ENCODE data around the gene PLEKHA5. TPM values are rescaled to one million over a fixed set of nuclear protein-coding genes. Genes with fewer than 3 reads are reported as not detected.

Gene PLEKHA5
- total and polyA plus RNA-seq, 2 experiments from 2014 or later = 82.8 to 112 TPM

GRCh38 chr12:19220852-19221466 is 91.4 kb downstream of the PLEKHA5 start (continued):
- TF ChIP-seq ZNF462 (CRISPR knock-in tag; IDR thresholded peaks at IDR 0.05) (no peak), ZNF331 (CRISPR knock-in tag; IDR thresholded peaks at IDR 0.05; ENCODE audit: low read depth) (no peak)

DNA sequence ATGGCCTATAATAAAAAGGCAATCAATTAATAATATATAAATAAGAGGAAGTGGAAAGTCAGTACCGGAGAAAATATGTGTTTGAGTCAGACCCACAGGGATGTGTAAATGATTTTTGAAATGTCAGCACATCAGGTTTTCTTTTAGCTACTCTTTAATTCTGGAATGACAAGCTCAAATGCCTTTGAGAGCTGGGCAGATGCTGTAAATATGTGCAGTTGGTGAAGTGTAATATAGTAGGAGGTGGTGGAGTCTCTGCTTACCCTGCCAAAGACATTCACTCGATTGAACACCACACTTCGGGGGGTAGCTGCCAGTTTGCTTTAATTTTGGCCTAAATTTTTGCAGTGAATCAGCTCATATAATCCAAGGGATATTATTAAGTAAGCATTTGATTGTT is 93.0 kb downstream of the PLEKHA5 start:
- H3K27me3 ChIP-seq (ENCODE audit: insufficient read depth) = no peaks in the 10 kb centered on the region
- H3K9me2 ChIP-seq (ENCODE audit: insufficient read depth) = no peaks in the 10 kb centered on the region
- H3K9me3 Mint-ChIP-seq = no peaks in the 10 kb centered on the region
- H3K36me3 ChIP-seq (ENCODE audit: insufficient read depth) = no peaks in the 10 kb centered on the region
- H3K4me3 Mint-ChIP-seq = no peak overlapping the region
- H3K36me3 Mint-ChIP-seq (ENCODE audit: low read depth) = no peaks in the 10 kb centered on the region; the same call in 2 of the 3 replicates
- peaks cover 47% of the 10 kb centered on the region for H3K4me1 Mint-ChIP-seq
- no peak for DNase-seq (ENCODE audit: low spot score)
- H3K4me3 ChIP-seq = no peak overlapping the region
- no peaks in the 10 kb centered on the region for H3F3A ChIP-seq (replicated peaks; ENCODE audit: low read depth)
- no peak overlapping the region for H3K27ac ChIP-seq (ENCODE audit: low read depth)
- peak overlapping the region; percentile 63; the same call in 1 of the 2 replicates for H3K27ac Mint-ChIP-seq
- no peak overlapping the region for H2AFZ ChIP-seq
- no peaks in the 10 kb centered on the region for H3K27me3 Mint-ChIP-seq (ENCODE audit: insufficient read depth, low read depth, poor library complexity)
- peaks cover 19% of the 10 kb centered on the region for H3K4me1 ChIP-seq (ENCODE audit: insufficient read depth)
- peaks cover 97% of the 10 kb centered on the region for H3K79me2 ChIP-seq (replicated peaks; ENCODE audit: insufficient read depth)
- peaks cover 4% of the 10 kb centered on the region; the same call in 1 of the 2 replicates for H4K20me1 ChIP-seq (replicated peaks; ENCODE audit: insufficient read depth)
- H3K4me2 ChIP-seq = no peak overlapping the region
- TF ChIP-seq POLR2AphosphoS5 (IDR thresholded peaks at IDR 0.05; ENCODE audit: low read depth) (no peak), ZNF462 (CRISPR knock-in tag; IDR thresholded peaks at IDR 0.05) (no peak), NANOG (IDR thresholded peaks at IDR 0.05; ENCODE audit: borderline replicate concordance) (no peak), EZH2phosphoT487 (IDR thresholded peaks at IDR 0.05; ENCODE audit: unreplicated experiment) (no peak), ZNF331 (CRISPR knock-in tag; IDR thresholded peaks at IDR 0.05; ENCODE audit: low read depth) (no peak)
- TF ChIP-seq, protein P1, sequence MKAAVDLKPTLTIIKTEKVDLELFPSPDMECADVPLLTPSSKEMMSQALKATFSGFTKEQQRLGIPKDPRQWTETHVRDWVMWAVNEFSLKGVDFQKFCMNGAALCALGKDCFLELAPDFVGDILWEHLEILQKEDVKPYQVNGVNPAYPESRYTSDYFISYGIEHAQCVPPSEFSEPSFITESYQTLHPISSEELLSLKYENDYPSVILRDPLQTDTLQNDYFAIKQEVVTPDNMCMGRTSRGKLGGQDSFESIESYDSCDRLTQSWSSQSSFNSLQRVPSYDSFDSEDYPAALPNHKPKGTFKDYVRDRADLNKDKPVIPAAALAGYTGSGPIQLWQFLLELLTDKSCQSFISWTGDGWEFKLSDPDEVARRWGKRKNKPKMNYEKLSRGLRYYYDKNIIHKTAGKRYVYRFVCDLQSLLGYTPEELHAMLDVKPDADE (IDR thresholded peaks at IDR 0.05) = no peak
- ATAC-seq = no peak

All from GM23338 (cell line).